ENCODE measurements around the gene USP11.
"Not testable (repeated sequence)": the region's sequence is repeated elsewhere in the genome, so short reads cannot be mapped to it uniquely, and the experiment has no call there.

Gene USP11

DNA sequence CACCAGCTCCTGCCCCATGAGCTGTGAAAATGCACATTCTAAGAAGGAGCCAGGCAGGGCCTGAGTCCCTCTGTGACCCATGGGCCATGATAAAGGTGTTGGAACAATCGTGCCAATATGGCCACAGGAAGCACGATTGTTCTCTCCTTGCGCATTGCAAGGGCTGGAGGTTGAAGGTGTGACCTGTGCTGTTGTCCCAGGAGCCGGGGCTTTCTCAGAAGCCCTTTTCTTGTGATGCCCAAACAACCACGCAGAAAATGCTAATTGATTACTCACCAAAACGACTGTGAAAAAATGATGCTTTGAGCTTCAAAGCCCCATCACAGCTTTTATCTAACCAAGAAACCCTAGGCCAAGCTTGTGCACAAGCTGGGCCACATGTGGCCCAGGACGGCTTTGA, 33.8 kb downstream of the USP11 start:
- Mint-ChIP-seq H3K27me3 (no peaks in the 10 kb centered on the region), H3K9me3 (no peaks in the 10 kb centered on the region), H3K36me3 (ENCODE audit: low read depth) (no peaks in the 10 kb centered on the region), H3K4me3 (no peak overlapping the region), H3K27ac (no peak overlapping the region), H3K4me1 (ENCODE audit: low read depth) (peaks cover 7% of the 10 kb centered on the region)
- intact Hi-C loops (cut with micrococcal nuclease), result no loop called here

DNA sequence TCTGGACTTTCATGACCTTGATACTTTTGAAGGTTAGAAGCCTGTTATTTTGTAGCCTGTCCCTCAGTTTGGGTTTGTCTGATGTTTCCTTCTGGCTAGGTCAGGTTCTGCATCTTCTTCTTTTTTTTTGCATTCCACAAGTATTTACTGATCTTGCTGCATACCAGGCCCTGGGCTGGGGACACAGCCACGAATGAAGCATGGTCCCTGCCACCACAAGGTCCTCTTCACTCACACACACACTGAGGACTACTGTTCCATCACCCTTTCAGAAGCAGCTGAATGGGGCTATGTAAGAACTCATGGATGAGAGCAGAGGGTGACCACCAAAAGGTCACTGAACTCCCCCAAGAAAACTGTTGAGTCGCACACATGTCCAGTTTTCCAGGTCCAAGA, 39.2 kb downstream of the USP11 start:
- H3K4me3 Mint-ChIP-seq, result no peak overlapping the region
- intact Hi-C loops (cut with micrococcal nuclease), result no loop called here

GRCh38 chrX:47273011-47273730, 40.4 kb downstream of the USP11 start:
- H3K27me3 Mint-ChIP-seq, result no peaks in the 10 kb centered on the region
- H3K4me1 Mint-ChIP-seq (ENCODE audit: low read depth), result no peaks in the 10 kb centered on the region
- H3K27ac Mint-ChIP-seq, result no peak overlapping the region
- no peak overlapping the region for H3K4me3 Mint-ChIP-seq
- H3K36me3 Mint-ChIP-seq (ENCODE audit: low read depth), result no peaks in the 10 kb centered on the region
- intact Hi-C loops (cut with micrococcal nuclease), result no loop called here
- H3K9me3 Mint-ChIP-seq, result no peaks in the 10 kb centered on the region

More for the DNA sequence above, 39.2 kb downstream of the USP11 start:
- Mint-ChIP-seq H3K27me3 (no peaks in the 10 kb centered on the region), H3K9me3 (no peaks in the 10 kb centered on the region), H3K36me3 (ENCODE audit: low read depth) (no peaks in the 10 kb centered on the region), H3K27ac (no peak overlapping the region), H3K4me1 (ENCODE audit: low read depth) (no peaks in the 10 kb centered on the region)

GRCh38 chrX:47278691-47279090, 45.9 kb downstream of the USP11 start:
- H3K9me3 Mint-ChIP-seq, result no peaks in the 10 kb centered on the region
- intact Hi-C loops (cut with micrococcal nuclease), result no loop called here
- H3K4me3 Mint-ChIP-seq, result no peak overlapping the region
- H3K36me3 Mint-ChIP-seq (ENCODE audit: low read depth), result no peaks in the 10 kb centered on the region
- no peak overlapping the region for H3K27ac Mint-ChIP-seq
- no peaks in the 10 kb centered on the region for H3K4me1 Mint-ChIP-seq (ENCODE audit: low read depth)
- H3K27me3 Mint-ChIP-seq, result no peaks in the 10 kb centered on the region

DNA sequence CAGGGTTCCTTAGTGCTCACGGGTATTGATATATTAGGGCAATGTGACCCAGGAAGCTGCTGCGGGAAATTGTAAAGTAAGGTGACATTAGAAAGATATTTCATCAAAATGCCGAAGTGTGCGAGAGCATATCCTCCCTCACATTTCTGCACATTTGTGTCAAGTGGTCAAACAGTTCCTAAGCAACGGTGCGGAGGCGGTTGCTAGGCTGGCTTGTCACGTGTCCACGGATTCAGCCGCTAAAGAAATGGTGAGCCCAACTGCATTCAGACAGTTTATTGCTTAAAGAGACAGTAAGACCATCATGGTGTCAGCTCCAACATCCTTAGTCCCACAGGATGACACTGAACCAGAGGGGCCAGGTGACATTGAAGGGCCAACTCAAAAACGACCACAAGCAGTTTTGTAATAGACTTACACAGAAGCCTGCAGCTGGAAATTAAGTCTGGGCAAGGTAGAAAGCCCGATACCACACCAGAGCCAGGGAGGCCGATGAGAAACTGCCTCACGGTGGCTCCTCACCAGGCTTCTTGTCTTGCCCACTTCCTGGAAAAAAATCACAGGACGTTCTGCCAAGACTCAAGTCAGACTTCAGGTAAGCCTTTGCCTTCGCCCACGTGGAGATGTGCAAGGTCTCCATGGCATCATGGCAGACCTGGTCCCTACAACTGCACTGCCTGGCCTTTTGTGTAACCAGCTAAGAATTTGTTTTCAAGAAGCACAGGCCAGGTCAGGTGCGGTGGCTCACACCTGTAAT, 50.4 kb downstream of the USP11 start:
- H3K36me3 Mint-ChIP-seq (ENCODE audit: low read depth), result no peaks in the 10 kb centered on the region
- no peaks in the 10 kb centered on the region for H3K4me1 Mint-ChIP-seq (ENCODE audit: low read depth)
- no peaks in the 10 kb centered on the region for H3K27me3 Mint-ChIP-seq
- no peak overlapping the region for H3K4me3 Mint-ChIP-seq
- no peaks in the 10 kb centered on the region for H3K9me3 Mint-ChIP-seq
- no peak overlapping the region for H3K27ac Mint-ChIP-seq
- intact Hi-C loops (cut with micrococcal nuclease), result no loop called here

- H3K27me3 Mint-ChIP-seq; H3K27ac Mint-ChIP-seq; H3K4me3 Mint-ChIP-seq; H3K36me3 Mint-ChIP-seq (ENCODE audit: low read depth); intact Hi-C loops (cut with micrococcal nuclease); H3K9me3 Mint-ChIP-seq; H3K4me1 Mint-ChIP-seq (ENCODE audit: low read depth): not testable (repeated sequence)
These were observed 51.8 kb downstream of the USP11 start for GRCh38 chrX:47284616-47285015.

GRCh38 chrX:47285836-47286320, 53.1 kb downstream of the USP11 start:
- intact Hi-C loops (cut with micrococcal nuclease), result no loop called here
- Mint-ChIP-seq H3K4me3 (no peak overlapping the region), H3K27me3 (no peaks in the 10 kb centered on the region), H3K27ac (no peak overlapping the region), H3K9me3 (no peaks in the 10 kb centered on the region), H3K36me3 (ENCODE audit: low read depth) (no peaks in the 10 kb centered on the region), H3K4me1 (ENCODE audit: low read depth) (no peaks in the 10 kb centered on the region)

DNA sequence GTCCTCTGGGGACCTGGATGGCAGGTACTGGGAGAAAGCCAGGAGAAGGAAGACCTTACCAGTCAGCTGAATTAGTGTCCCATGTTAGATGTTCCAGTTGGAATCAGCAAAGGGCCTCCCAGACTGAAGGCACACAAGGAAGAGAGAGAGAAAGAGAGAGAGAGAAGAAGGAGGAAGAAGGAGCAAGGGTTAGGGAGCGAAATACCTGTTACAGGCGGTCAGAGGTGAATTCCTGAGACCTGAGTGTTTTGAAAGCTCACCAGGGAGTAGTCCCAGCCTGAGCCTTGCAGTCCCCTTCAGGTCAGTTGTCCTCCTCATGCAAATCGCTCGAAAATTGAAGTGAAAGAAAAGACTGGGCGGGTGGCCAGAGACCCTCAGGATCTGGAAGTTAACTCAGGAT, 60.3 kb downstream of the USP11 start:
- Mint-ChIP-seq H3K27ac (no peak overlapping the region), H3K4me3 (no peak overlapping the region)
- intact Hi-C loops (cut with micrococcal nuclease), result no loop called here

DNA sequence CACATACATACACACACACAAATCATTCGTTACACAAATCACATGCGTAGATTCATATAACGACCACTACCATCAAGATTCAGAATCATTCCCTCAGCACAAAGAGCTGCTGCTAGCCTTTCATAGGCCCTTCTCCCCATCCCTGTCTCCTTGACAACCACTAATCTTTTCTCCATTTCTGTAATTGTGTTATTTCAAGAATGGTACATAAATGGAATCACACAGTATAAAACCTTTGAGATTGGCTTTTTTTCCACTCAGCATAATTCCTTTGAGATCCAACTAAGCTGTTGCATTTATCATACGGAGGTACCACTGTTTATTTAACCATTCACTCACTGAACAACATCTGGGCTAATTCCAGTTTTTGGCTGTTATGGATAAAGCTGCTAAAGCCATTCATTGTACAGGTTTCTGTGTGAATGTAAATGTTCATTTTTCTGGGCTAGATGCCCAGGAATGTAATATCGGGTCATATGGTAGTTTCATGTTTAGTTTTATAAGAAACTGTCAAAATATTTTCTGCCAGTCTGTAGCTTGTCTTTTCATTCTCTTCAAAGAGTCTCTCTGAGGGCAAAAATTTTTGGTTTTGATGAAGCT, 64.1 kb downstream of the USP11 start:
- Mint-ChIP-seq H3K9me3 (no peaks in the 10 kb centered on the region), H3K36me3 (ENCODE audit: low read depth) (no peaks in the 10 kb centered on the region), H3K27me3 (no peaks in the 10 kb centered on the region), H3K4me1 (ENCODE audit: low read depth) (no peaks in the 10 kb centered on the region), H3K27ac (no peak overlapping the region), H3K4me3 (no peak overlapping the region)
- intact Hi-C loops (cut with micrococcal nuclease), result no loop called here

More for the DNA sequence above, 60.3 kb downstream of the USP11 start:
- no peaks in the 10 kb centered on the region for H3K27me3 Mint-ChIP-seq
- no peaks in the 10 kb centered on the region for H3K9me3 Mint-ChIP-seq
- no peaks in the 10 kb centered on the region for H3K36me3 Mint-ChIP-seq (ENCODE audit: low read depth)
- no peaks in the 10 kb centered on the region for H3K4me1 Mint-ChIP-seq (ENCODE audit: low read depth)

- Mint-ChIP-seq H3K27ac (no peak overlapping the region), H3K36me3 (ENCODE audit: low read depth) (no peaks in the 10 kb centered on the region), H3K4me3 (no peak overlapping the region), H3K4me1 (ENCODE audit: low read depth) (no peaks in the 10 kb centered on the region), H3K27me3 (no peaks in the 10 kb centered on the region), H3K9me3 (no peaks in the 10 kb centered on the region)
- intact Hi-C loops (cut with micrococcal nuclease), result no loop called here
These were observed 65.1 kb downstream of the USP11 start for GRCh38 chrX:47297874-47298273.
